Inferior parietal cortex (tissue), 1 donor: ENCODE measurements around the gene BCL2.
A peak's percentile ranks its signal among the peaks of the same experiment; 100 is the strongest.

ENCODE experiments used
- DNase-seq: peaks from one replicate; pipeline ENCODE4 v3.0.0-alpha.2; 2016; ENCODE audit errors: extremely low spot score

BCL2 gene

GRCh38 chr18:63286926-63287325 lies 32.6 kb downstream of the BCL2 start:
- DNase-seq = no peak

- DNase-seq = no peak
Measured at GRCh38 chr18:63284827-63285733, 34.5 kb downstream of the BCL2 start.

- no peak for DNase-seq
Measured at GRCh38 chr18:63284173-63284799, 35.3 kb downstream of the BCL2 start.

GRCh38 chr18:63283305-63284094 lies 36.1 kb downstream of the BCL2 start:
- DNase-seq = no peak

GRCh38 chr18:63282793-63283192 lies 36.8 kb downstream of the BCL2 start:
- no peak for DNase-seq

- DNase-seq = no peak
Measured at GRCh38 chr18:63273222-63273927, 46.2 kb downstream of the BCL2 start.

GRCh38 chr18:63272638-63273037 lies 46.9 kb downstream of the BCL2 start:
- DNase-seq = no peak

- DNase-seq = no peak
Measured at GRCh38 chr18:63271881-63272299, 47.7 kb downstream of the BCL2 start.

GRCh38 chr18:63271148-63271547 lies 48.4 kb downstream of the BCL2 start:
- no peak for DNase-seq

GRCh38 chr18:63267975-63268721 lies 51.4 kb downstream of the BCL2 start:
- no peak for DNase-seq

- no peak for DNase-seq
Measured at GRCh38 chr18:63266888-63267790, 52.4 kb downstream of the BCL2 start.

GRCh38 chr18:63265326-63265725 lies 54.2 kb downstream of the BCL2 start:
- DNase-seq = no peak

GRCh38 chr18:63264871-63265270 lies 54.7 kb downstream of the BCL2 start:
- DNase-seq = no peak

- DNase-seq = no peak
Measured at GRCh38 chr18:63263444-63263843, 56.1 kb downstream of the BCL2 start.

- peak; percentile 57 for DNase-seq
Measured at GRCh38 chr18:63262369-63263335, 56.9 kb downstream of the BCL2 start.

GRCh38 chr18:63261029-63261428 lies 58.5 kb downstream of the BCL2 start:
- DNase-seq = no peak

- DNase-seq = no peak
Measured at GRCh38 chr18:63260380-63260754, 59.2 kb downstream of the BCL2 start.

- DNase-seq = no peak
Measured at GRCh38 chr18:63259567-63260379, 59.8 kb downstream of the BCL2 start.
